ENCODE measurements around the gene GALK2. TPM values are rescaled to one million over a fixed set of nuclear protein-coding genes. Genes with fewer than 3 reads are reported as not detected.

GALK2 gene
- polyA plus RNA-seq, 1 donor (not counting 4 experiments of a cell fraction or from before 2014, with no cell fraction given) = 29.7 TPM

DNA sequence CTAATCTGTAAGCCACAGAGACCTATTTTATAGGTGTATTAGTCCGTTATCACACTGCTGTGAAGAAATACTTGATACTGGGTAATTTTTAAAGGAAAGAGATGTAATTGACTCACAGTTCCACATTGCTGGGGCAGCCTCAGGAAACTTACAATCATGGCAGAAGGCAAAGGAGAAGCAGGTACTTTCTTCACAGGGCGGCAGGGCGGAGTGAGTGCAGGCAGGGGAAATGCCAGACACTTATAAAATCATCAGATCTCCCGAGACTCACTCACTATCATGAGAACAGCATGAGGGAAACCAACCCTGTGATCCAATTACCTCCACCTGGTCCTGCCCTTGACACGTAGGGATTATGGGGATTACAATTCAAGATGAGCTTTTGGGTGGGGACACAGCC lies 108.7 kb downstream of the GALK2 start:
- Histone ChIP-seq H3K9me1 (ENCODE audit: control insufficient read depth, extremely low read depth, insufficient read depth, low read length) (no peaks in the 10 kb centered on the region), H2AFZ (ENCODE audit: control insufficient read depth, low read length) (no peak overlapping the region)

DNA sequence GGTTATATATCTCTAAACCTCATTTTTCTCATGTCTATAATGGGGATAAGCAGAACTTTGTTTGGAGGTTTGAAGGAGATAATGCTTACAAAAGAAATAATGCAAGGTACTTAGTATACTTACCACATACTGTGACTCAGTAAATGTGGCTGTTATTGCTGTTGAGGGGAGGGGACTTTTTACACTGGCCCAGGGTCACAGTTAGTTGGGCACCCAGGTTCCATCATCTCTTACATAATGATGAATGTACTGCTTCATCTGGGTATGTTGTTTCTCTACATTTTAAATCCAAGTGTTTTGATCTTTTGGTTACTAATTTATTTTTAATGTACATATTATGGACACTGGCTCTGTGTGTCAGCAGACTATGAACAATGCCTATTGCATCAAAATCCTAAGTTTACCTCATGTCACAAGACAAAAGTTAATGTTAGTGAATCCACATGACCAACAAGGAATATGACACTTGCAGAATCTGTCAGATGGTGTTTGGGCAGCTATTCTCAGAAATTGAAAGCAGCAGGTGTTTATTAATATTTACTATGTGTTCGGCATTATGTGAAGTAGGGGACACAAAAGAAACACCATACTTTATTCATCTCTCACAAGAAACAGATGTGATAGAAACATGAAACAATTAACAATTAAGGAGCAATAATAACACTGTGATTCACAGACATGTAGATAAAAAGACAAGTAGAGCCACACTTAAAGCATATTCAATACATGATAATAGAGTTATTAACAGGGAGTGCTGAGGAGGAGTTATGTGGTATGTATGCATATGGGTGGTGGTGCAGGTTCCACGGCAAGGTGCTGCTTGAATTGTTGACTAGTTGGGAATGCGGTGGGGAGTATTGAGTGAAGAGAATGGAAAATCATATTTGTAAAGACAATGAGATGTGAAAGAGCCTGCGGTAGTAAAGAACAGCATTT lies 109.7 kb downstream of the GALK2 start:
- H3K4me1 ChIP-seq (ENCODE audit: control insufficient read depth, extremely low read depth, insufficient read depth, low read length) = no peaks in the 10 kb centered on the region
- H3K9ac ChIP-seq (ENCODE audit: control insufficient read depth, extremely low read depth, insufficient read depth, low read length) = no peak overlapping the region
- no peak overlapping the region for H3K4me3 ChIP-seq (ENCODE audit: control insufficient read depth in 2 of 3, extremely low read depth in 1 of 3, insufficient read depth in 2 of 3, low read depth in 1 of 3, low read length in 3 of 3)
- H3K9me3 ChIP-seq (ENCODE audit: control insufficient read depth, low read depth, low read length) = no peaks in the 10 kb centered on the region
- no peak overlapping the region for H2AFZ ChIP-seq (ENCODE audit: control insufficient read depth, low read length)
- no peaks in the 10 kb centered on the region for H4K20me1 ChIP-seq (ENCODE audit: control insufficient read depth, extremely low read depth, insufficient read depth, low read length)
- H3K27me3 ChIP-seq (ENCODE audit: control insufficient read depth, extremely low read depth, insufficient read depth, low read length) = no peaks in the 10 kb centered on the region
- dilution Hi-C loops (cut with MboI; ENCODE audit: extremely low pct_ligation_motif_present, low sequenced_read_pairs) = no loop called here
- H3K79me2 ChIP-seq (ENCODE audit: control insufficient read depth, insufficient read depth, low read length) = no peaks in the 10 kb centered on the region
- no peak for DNase-seq (ENCODE audit: low read depth, low spot score)
- H3K4me2 ChIP-seq (ENCODE audit: control insufficient read depth, extremely low read depth, insufficient read depth, low read depth, low read length) = no peak overlapping the region
- no peak overlapping the region for H3K27ac ChIP-seq (ENCODE audit: control insufficient read depth, insufficient read depth, low read length)
- H3K9me1 ChIP-seq (ENCODE audit: control insufficient read depth, extremely low read depth, insufficient read depth, low read length) = no peaks in the 10 kb centered on the region
- TF ChIP-seq, protein P1, sequence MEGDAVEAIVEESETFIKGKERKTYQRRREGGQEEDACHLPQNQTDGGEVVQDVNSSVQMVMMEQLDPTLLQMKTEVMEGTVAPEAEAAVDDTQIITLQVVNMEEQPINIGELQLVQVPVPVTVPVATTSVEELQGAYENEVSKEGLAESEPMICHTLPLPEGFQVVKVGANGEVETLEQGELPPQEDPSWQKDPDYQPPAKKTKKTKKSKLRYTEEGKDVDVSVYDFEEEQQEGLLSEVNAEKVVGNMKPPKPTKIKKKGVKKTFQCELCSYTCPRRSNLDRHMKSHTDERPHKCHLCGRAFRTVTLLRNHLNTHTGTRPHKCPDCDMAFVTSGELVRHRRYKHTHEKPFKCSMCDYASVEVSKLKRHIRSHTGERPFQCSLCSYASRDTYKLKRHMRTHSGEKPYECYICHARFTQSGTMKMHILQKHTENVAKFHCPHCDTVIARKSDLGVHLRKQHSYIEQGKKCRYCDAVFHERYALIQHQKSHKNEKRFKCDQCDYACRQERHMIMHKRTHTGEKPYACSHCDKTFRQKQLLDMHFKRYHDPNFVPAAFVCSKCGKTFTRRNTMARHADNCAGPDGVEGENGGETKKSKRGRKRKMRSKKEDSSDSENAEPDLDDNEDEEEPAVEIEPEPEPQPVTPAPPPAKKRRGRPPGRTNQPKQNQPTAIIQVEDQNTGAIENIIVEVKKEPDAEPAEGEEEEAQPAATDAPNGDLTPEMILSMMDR (optimal IDR thresholded peaks at IDR 0.05 in 1 of 3, IDR thresholded peaks at IDR 0.05 in 1 of 3, conservative IDR thresholded peaks at IDR 0.05 in 1 of 3; ENCODE audit: extremely low read depth in 1 of 3, insufficient read depth in 2 of 3, low read length in 3 of 3) = no peak
- TF ChIP-seq EZH2 (IDR thresholded peaks at IDR 0.05; ENCODE audit: low read length) = no peak
- H3K36me3 ChIP-seq (ENCODE audit: control insufficient read depth in 2 of 2, extremely low read depth in 1 of 2, insufficient read depth in 2 of 2, low read length in 2 of 2) = peaks cover 2 to 3% of the 10 kb centered on the region in 2 experiments
- no peak for FAIRE-seq

More for the DNA sequence above, 108.7 kb downstream of the GALK2 start:
- Histone ChIP-seq H4K20me1 (ENCODE audit: control insufficient read depth, extremely low read depth, insufficient read depth, low read length) (no peaks in the 10 kb centered on the region), H3K4me3 (ENCODE audit: control insufficient read depth in 2 of 3, extremely low read depth in 1 of 3, insufficient read depth in 2 of 3, low read depth in 1 of 3, low read length in 3 of 3) (no peak overlapping the region), H3K9ac (ENCODE audit: control insufficient read depth, extremely low read depth, insufficient read depth, low read length) (no peak overlapping the region), H3K36me3 (ENCODE audit: control insufficient read depth in 2 of 2, extremely low read depth in 1 of 2, insufficient read depth in 2 of 2, low read length in 2 of 2) (peaks cover 2 to 4% of the 10 kb centered on the region in 2 experiments), H3K9me3 (ENCODE audit: control insufficient read depth, low read depth, low read length) (no peaks in the 10 kb centered on the region), H3K27ac (ENCODE audit: control insufficient read depth, insufficient read depth, low read length) (no peak overlapping the region), H3K27me3 (ENCODE audit: control insufficient read depth, extremely low read depth, insufficient read depth, low read length) (no peaks in the 10 kb centered on the region), H3K79me2 (ENCODE audit: control insufficient read depth, insufficient read depth, low read length) (no peaks in the 10 kb centered on the region), H3K4me2 (ENCODE audit: control insufficient read depth, extremely low read depth, insufficient read depth, low read depth, low read length) (no peak overlapping the region), H3K4me1 (ENCODE audit: control insufficient read depth, extremely low read depth, insufficient read depth, low read length) (no peaks in the 10 kb centered on the region)
- TF ChIP-seq EZH2 (IDR thresholded peaks at IDR 0.05; ENCODE audit: low read length) = no peak
- FAIRE-seq (no peak), DNase-seq (ENCODE audit: low read depth, low spot score) (no peak)
- dilution Hi-C loops (cut with MboI; ENCODE audit: extremely low pct_ligation_motif_present, low sequenced_read_pairs) = no loop called here

Measured in keratinocyte (primary cell).